Measurements from ENCODE around the gene HHIPL1.

Gene HHIPL1

GRCh38 chr14:99621948-99622347 is 23.0 kb upstream of the HHIPL1 start:
- peaks cover 4% of the 10 kb centered on the region for H3K27me3 ChIP-seq (ENCODE audit: insufficient read depth, poor library complexity, severe bottlenecking)
- no peak overlapping the region for H3K4me3 ChIP-seq (replicated peaks; ENCODE audit: insufficient read depth, low read length)
- no peak overlapping the region for H3K27ac ChIP-seq (replicated peaks)
- TF ChIP-seq SPI1 (IDR thresholded peaks at IDR 0.05; ENCODE audit: borderline replicate concordance, low read depth), result no peak
- TF ChIP-seq REST (IDR thresholded peaks at IDR 0.05; ENCODE audit: insufficient replicate concordance, low read depth), result no peak
- TF ChIP-seq POLR2AphosphoS5 (IDR thresholded peaks at IDR 0.05; ENCODE audit: low read depth), result no peak
- no peak for TF ChIP-seq GABPA (IDR thresholded peaks at IDR 0.05; ENCODE audit: low read depth)
- TF ChIP-seq, protein P1, sequence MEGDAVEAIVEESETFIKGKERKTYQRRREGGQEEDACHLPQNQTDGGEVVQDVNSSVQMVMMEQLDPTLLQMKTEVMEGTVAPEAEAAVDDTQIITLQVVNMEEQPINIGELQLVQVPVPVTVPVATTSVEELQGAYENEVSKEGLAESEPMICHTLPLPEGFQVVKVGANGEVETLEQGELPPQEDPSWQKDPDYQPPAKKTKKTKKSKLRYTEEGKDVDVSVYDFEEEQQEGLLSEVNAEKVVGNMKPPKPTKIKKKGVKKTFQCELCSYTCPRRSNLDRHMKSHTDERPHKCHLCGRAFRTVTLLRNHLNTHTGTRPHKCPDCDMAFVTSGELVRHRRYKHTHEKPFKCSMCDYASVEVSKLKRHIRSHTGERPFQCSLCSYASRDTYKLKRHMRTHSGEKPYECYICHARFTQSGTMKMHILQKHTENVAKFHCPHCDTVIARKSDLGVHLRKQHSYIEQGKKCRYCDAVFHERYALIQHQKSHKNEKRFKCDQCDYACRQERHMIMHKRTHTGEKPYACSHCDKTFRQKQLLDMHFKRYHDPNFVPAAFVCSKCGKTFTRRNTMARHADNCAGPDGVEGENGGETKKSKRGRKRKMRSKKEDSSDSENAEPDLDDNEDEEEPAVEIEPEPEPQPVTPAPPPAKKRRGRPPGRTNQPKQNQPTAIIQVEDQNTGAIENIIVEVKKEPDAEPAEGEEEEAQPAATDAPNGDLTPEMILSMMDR (IDR thresholded peaks at IDR 0.05; ENCODE audit: insufficient read depth, low read length), result no peak
- DNase-seq (ENCODE audit: low read depth in 1 of 2, low spot score in 1 of 2), result no peak

- H3K27ac ChIP-seq (replicated peaks), result no peak overlapping the region
Measured at GRCh38 chr14:99624024-99624423, 20.9 kb upstream of the HHIPL1 start.

DNA sequence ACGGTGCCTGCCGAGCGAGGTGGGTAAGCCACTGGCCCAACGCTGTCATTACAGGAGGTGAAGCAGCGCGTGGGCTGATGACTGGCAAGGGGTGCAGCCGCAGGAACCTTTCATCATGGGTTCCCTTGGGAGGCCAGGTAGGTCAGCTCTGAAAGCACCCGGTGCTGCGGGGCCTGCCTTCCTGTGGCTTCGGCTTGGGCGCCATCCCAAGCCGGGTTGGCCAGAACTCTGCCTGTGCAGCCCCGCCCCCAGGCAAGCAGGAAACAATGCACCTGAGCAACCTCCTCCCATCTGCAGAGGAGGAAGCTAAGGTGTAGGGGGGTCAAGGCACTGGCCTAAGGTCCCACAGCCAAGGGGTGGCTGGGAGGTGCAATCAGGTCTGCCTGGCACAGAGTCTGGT is 20.0 kb upstream of the HHIPL1 start:
- H3K27ac ChIP-seq (replicated peaks), result no peak overlapping the region
- H3K4me3 ChIP-seq (replicated peaks; ENCODE audit: insufficient read depth, low read length), result no peak overlapping the region
- TF ChIP-seq GABPA (IDR thresholded peaks at IDR 0.05; ENCODE audit: low read depth) (no peak), POLR2AphosphoS5 (IDR thresholded peaks at IDR 0.05; ENCODE audit: low read depth) (no peak), SPI1 (IDR thresholded peaks at IDR 0.05; ENCODE audit: borderline replicate concordance, low read depth) (no peak), REST (IDR thresholded peaks at IDR 0.05; ENCODE audit: insufficient replicate concordance, low read depth) (no peak)
- TF ChIP-seq, protein P1 (IDR thresholded peaks at IDR 0.05; ENCODE audit: insufficient read depth, low read length), result no peak
- no peak for DNase-seq (ENCODE audit: low read depth in 1 of 2, low spot score in 1 of 2)
- H3K27me3 ChIP-seq (ENCODE audit: insufficient read depth, poor library complexity, severe bottlenecking), result peaks cover 4% of the 10 kb centered on the region

More at GRCh38 chr14:99624024-99624423, 20.9 kb upstream of the HHIPL1 start:
- no peak for TF ChIP-seq SPI1 (IDR thresholded peaks at IDR 0.05; ENCODE audit: borderline replicate concordance, low read depth)
- TF ChIP-seq POLR2AphosphoS5 (IDR thresholded peaks at IDR 0.05; ENCODE audit: low read depth), result no peak
- TF ChIP-seq, protein P1 (IDR thresholded peaks at IDR 0.05; ENCODE audit: insufficient read depth, low read length), result no peak
- no peak for TF ChIP-seq REST (IDR thresholded peaks at IDR 0.05; ENCODE audit: insufficient replicate concordance, low read depth)
- TF ChIP-seq GABPA (IDR thresholded peaks at IDR 0.05; ENCODE audit: low read depth), result no peak
- peaks cover 4% of the 10 kb centered on the region for H3K27me3 ChIP-seq (ENCODE audit: insufficient read depth, poor library complexity, severe bottlenecking)
- H3K4me3 ChIP-seq (replicated peaks; ENCODE audit: insufficient read depth, low read length), result no peak overlapping the region
- no peak for DNase-seq (ENCODE audit: low read depth in 1 of 2, low spot score in 1 of 2)
